ENCODE measurements around the gene FAM13A.
A peak's percentile ranks its signal among the peaks of the same experiment; 100 is the strongest.
"Not testable (repeated sequence)": the region's sequence is repeated elsewhere in the genome, so short reads cannot be mapped to it uniquely, and the experiment has no call there.

Gene FAM13A

GRCh38 chr4:88998001-88998400 is 59.0 kb downstream of the FAM13A start:
- no peak for DNase-seq

GRCh38 chr4:88995874-88996273 is 61.1 kb downstream of the FAM13A start:
- DNase-seq = no peak

- not testable (repeated sequence) for DNase-seq
These were observed 61.7 kb downstream of the FAM13A start for GRCh38 chr4:88995257-88995656.

GRCh38 chr4:88993246-88993645 is 63.7 kb downstream of the FAM13A start:
- DNase-seq = no peak

- no peak for DNase-seq
These were observed 65.2 kb downstream of the FAM13A start for GRCh38 chr4:88991746-88992145.

- no peak for DNase-seq
These were observed 67.0 kb downstream of the FAM13A start for GRCh38 chr4:88989990-88990389.

- DNase-seq = no peak
These were observed 71.8 kb downstream of the FAM13A start for GRCh38 chr4:88985088-88985773.

- DNase-seq = no peak
These were observed 74.2 kb downstream of the FAM13A start for GRCh38 chr4:88982757-88983156.

- no peak for DNase-seq
These were observed 75.0 kb downstream of the FAM13A start for GRCh38 chr4:88981993-88982392.

GRCh38 chr4:88981556-88981955 is 75.4 kb downstream of the FAM13A start:
- no peak for DNase-seq

- DNase-seq = no peak
These were observed 77.7 kb downstream of the FAM13A start for GRCh38 chr4:88979276-88979675.

- no peak for DNase-seq
These were observed 80.3 kb downstream of the FAM13A start for GRCh38 chr4:88976775-88977035.

GRCh38 chr4:88975958-88976774 is 80.8 kb downstream of the FAM13A start:
- no peak for DNase-seq

- no peak for DNase-seq
These were observed 85.4 kb downstream of the FAM13A start for GRCh38 chr4:88971536-88971935.

- no peak for DNase-seq
These were observed 87.2 kb downstream of the FAM13A start for GRCh38 chr4:88969746-88970145.

GRCh38 chr4:88969271-88969670 is 87.7 kb downstream of the FAM13A start:
- DNase-seq = no peak

GRCh38 chr4:88967883-88968331 is 89.1 kb downstream of the FAM13A start:
- no peak for DNase-seq

- no peak for DNase-seq
These were observed 91.9 kb downstream of the FAM13A start for GRCh38 chr4:88965053-88965452.

- DNase-seq = peak; percentile 57
These were observed 92.5 kb downstream of the FAM13A start for GRCh38 chr4:88964450-88964849.

GRCh38 chr4:88963817-88964216 is 93.2 kb downstream of the FAM13A start:
- DNase-seq = no peak

GRCh38 chr4:88962396-88962795 is 94.6 kb downstream of the FAM13A start:
- no peak for DNase-seq

- no peak for DNase-seq
These were observed 96.4 kb downstream of the FAM13A start for GRCh38 chr4:88960576-88960975.

GRCh38 chr4:88958080-88958479 is 98.9 kb downstream of the FAM13A start:
- no peak for DNase-seq

- DNase-seq = no peak
These were observed 99.4 kb downstream of the FAM13A start for GRCh38 chr4:88957570-88957969.
